ENCODE data around the gene MAD2L2.

The MAD2L2 gene

DNA sequence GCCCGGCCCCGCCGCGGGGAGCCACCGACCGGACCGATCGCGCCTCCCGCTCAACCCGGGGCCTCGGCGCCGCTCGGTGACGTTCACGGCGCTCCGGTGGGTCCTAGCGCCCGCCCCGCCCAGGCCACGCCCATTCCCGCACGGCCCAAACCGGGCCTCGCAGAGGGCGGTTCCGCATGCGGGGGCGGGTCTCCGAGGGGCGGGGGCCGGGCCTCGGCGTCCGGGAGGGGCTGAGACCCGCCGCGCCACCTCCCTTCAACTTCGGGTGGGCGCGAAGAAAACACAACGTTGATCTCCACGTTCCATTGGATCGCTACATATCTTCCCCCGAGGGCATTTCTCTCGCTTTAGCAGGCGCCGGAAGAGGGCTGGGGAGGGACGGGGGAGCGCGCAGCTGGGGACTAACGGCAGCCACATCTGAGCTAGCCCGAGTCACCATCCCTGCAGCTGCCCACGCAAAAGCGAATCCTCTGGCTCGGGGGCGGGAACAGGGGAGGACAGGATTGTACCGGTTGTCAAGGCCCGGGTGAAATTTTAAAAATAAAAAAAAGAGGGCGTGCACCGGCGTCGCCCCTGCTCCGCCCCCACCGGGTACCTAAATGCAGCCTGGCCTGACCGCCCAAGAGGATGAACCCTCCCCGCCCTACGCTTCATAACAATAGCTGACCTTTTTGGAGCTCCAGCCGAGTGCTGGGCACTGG, at the start of gene MAD2L2:
TSS of gene MAD2L2 (minus strand) at position 78 of the 701 bp plus-strand sequence. CDS start 547 bp downstream, outside the sequence.
- peak; percentile 80 for DNase-seq (ENCODE audit: low spot score)

DNA sequence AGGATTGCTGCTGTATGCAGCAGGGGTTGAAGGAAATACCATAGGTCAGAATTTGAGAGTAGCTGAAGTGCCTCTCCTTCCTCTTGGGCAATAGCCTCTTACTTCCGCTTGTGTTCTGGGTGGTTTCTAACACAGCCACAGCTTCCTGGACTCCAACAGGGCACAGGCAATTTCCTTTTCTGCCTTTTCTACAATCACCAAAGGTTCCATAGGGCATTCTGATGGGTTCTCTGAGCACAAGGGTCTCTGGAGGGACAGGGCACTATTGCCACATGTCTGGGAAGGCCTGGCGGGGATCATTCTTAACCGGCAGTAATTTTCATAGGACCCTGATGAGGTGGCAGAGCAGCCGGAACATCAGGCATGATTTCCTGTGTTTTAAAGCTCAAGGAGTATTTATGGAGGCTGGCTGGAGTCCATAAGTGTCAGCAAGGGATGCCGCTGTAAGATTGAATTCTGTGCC, 49.5 kb upstream of the MAD2L2 start:
- DNase-seq (ENCODE audit: low spot score): no peak

DNA sequence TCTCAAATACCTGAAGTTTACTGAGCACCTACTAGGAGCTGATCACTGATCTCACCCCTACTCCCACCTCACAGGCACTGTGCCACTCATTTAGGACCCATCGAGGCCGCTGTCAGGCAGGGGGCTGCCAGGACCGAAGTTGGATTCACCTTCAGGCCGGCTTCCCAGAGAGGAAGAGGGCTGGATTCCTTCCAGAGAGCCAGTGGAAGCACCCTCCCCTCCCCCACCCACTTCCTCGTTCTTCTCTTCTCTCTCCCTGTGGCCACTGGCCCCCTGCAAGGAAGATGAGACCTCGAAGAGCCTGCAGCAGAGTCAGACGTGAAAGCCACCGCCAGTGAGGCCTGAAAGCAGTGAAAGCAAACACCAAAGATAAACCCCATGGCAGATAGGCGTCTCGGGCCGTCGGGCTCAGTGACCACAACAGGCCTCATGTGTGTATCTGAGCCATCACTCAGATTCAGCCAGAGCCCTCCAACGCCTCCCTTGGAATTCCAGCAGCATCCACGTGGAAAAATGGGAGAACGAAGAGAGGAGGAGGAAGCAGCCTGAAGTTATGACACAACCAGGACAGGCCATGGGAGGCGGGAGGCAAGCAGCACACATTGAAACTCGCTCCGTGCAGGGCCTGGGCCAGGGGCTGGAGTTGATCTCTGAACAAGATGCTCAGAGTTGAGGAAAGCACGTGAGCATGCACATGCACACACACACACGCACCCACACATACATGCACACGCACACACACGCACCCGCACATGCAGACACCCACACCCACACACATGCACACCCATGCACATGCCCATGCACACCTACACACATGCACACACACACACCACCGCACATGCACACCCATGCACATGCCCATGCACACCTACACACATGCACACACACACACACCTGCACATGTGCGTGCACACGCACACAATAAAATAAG, 48.8 kb upstream of the MAD2L2 start:
- DNase-seq (ENCODE audit: low spot score): no peak

DNA sequence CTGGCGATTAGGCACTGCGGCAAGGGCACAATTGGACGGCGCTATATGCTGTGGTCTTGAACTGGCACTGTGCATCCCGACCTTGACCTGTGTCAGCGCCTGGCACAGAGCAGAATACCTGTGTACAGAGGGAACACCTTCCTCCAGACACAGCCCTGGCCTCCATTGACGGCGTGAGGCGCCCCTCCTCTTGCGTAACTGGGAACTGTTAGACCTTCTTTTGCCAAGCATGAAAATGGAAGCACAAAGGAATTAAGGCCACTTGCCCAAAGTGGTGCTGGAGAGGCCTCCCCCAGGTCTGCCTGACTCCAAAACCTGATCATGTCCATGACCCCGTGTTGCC, 48.2 kb upstream of the MAD2L2 start:
- no peak for DNase-seq (ENCODE audit: low spot score)

DNA sequence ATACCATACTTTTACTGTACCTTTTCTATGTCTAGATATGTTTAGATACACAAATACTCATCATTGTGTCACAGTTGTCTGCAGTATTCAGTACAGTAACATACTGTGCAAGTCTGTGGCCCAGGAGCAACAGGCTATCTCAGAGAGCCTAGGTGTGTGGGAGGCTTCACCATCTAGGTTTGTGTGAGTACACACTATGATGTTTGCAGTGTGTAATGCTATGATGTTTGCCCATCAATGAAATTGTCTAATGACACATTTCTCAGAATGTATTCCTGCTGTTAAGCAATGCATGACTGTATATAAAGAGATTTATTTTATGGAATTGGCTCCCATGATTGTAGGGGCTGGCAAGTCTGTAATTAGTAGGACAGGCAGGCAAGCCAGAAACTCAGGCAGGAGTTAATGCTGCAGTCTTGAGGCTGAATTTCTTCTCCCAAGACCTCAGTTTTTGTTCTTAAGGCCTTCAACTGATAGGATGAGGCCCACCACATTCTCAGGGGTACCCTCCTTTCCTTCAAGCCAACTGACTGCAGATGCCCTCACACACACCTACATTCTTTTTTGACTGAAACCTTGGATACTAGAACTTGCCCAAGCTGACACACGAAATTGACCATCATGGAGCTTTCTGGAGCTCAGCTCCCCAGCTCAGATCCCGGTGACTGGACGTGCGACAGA, 47.3 kb upstream of the MAD2L2 start:
- no peak for DNase-seq (ENCODE audit: low spot score)

DNA sequence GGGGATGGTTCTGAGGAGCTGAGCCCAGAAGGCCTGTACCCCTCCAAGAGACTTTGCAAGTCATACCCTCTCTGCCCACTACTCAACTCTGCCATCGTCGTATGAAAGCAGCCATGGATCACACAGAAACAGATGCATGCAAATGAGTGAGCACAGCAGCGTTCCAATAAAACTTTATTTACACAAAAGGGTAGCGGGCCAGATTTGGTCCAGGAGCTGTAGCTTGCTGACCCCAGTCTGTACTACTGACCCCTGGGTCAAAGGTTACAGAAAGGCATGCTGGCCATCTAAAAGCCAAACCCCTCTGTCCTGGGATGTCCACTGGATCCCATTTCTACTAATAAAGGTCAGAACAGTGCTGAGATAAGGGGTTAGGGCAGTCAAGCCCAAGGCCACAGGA, 46.2 kb upstream of the MAD2L2 start:
- no peak for DNase-seq (ENCODE audit: low spot score)

DNA sequence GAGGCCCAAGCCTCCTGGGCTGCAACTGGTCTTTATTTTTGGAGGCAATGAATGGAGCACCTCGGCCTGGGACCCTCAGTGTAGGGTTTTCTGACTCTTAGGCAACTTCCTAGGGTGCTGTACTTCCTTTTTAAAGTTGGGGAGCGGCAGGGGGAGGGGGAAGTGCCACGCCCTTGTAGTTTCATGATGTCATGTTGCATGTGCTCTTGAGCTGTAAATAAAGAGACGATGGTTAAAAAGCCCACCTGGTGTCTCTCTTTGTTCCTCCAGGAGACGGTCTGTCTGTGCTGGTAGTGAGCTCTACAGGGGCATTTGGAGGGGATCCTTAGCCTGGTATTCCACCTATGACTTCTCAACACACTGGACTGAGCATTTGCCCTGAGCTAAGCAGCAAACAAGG, 44.7 kb upstream of the MAD2L2 start:
- no peak for DNase-seq (ENCODE audit: low spot score)

DNA sequence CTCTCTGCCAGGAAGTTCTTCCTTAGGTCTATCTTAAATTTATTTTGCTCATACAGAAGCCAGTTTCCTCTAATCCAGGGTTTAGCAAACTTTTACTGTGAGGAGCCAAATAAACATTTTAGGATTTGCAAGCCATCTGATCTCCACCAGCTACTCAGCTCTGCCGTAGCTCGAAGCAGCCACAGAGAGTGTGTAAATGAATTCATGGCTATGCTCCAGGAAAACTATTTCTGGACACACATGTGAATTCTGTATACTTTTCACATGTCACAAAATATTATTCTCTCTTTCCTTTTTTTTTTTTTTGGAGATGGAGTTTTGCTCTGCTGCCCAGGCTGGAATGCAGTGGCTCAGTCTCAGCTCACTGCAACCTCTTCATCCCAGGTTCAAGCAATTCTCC, 41.6 kb upstream of the MAD2L2 start:
- DNase-seq (ENCODE audit: low spot score): no peak

DNA sequence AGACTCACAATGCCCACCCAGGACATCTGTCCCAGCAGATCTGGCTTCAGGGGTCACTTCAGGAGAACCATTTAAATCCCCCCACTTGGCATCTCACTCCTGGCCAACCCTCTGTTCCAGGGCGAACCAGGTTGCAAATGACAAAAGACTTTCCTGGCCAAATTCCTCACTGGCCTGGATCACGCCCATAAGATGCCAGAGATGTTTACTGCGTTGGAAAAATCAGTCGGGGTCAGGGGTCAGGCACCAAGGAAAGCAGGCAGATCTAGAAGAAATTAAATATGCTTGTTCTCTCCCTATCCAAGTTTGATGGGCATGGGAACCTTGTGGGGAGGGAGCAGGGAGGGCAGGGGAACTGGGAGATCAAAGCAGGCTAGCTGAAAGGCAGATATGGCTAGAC, 40.4 kb upstream of the MAD2L2 start:
- DNase-seq (ENCODE audit: low spot score): no peak

DNA sequence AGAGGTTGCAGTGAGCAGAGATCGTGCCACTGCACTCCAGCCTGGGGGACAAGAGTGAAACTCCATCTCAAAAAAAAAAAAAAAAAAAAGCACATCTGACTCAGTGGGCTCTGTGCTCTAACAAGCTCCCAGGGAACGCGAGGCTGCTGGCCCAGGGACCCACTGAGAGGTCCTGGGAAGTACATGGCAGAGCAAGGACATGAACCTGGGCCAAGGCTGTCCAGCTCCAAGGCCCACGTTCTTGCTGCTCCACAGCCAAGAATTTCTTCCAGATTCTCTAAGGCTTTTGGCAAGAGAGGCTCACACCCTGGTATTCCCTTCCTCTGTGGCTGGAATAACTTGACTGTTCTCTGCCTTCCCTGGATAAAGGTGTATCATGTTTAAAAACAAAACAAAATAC, 39.6 kb upstream of the MAD2L2 start:
- DNase-seq (ENCODE audit: low spot score): no peak

DNA sequence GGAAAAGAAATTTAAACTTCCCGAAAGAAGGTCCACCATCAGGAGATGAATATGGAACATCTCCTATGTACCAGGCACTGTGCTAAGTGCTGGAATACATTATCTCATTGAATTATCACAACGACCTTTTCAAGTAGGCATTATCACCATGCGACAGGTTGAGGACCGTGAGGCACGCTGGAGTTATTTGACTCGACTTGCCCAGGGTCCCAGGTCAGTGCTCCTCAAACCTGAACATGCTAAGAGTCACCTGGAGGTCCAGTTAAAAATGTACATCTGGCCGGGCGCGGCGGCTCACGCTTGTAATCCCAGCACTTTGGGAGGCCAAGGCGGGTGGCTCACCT, 39.1 kb upstream of the MAD2L2 start:
- no peak for DNase-seq (ENCODE audit: low spot score)

DNA sequence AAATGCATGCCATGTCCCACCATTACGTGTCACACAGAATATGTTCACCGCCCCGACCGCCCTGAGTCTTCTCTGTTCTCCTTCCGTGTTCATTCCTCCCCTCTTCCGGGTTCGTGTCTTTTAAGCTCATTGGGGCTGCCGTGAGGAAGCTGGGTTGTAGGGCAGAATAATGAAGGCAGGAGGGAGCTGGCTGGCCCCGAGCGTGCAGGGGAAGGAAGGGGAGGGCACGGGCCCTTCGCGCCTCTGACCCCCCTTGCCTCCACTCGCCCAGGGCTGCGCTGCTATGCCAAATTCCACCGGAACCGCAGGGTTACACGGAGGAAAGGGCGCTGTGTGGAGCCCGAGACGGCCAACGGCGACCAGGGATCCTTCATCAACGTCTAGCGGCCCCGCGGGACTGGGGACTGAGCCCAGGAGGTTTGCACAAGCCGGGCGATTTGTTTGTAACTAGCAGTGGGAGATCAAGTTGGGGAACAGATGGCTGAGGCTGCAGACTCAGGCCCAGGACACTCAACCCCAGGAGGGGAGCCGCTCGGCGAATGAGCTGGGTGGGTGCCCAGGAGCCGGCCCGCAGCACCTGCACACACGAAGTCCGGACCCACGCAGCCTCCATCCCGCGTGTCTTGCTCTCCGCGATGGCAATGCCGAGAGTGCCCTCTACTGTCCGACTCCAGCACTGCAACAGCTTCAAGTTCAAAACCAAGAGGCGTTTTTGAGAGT, 38.5 kb upstream of the MAD2L2 start:
- peak; percentile 89 for DNase-seq (ENCODE audit: low spot score)

DNA sequence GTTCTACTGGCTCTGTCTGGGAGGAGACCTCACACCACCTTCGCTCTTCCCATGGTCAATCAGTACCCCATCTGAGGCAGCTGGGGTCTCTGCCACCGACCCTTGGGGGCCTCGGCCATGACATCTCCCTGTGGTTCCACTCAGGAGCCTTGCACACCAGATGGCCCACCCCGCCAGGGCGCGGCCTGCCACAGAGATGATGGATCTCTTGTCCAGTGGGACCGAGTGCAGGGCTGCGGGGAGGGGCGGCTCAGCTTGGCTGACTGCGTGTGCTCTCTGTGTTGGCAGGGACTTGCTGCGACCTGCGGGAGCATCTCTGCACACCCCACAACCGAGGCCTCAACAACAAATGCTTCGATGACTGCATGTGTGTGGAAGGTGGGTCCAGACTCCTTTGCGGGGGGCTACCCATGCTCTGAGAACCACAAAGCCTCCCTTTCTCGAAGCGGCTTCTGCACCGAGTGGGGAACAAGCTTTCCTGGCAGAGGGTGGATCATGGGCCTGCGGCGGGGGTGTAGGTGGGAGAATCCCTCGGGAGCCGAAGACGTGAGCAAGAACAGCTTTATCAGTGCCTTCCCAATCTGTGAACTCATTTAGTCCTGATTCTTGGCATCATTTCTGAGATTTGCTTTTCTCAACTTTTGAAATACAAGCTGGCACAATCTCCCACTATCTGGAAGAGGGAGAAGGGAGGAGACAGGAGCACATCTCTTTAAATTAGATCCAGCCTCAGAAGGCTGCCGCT, 34.1 kb upstream of the MAD2L2 start:
- no peak for DNase-seq (ENCODE audit: low spot score)

DNA sequence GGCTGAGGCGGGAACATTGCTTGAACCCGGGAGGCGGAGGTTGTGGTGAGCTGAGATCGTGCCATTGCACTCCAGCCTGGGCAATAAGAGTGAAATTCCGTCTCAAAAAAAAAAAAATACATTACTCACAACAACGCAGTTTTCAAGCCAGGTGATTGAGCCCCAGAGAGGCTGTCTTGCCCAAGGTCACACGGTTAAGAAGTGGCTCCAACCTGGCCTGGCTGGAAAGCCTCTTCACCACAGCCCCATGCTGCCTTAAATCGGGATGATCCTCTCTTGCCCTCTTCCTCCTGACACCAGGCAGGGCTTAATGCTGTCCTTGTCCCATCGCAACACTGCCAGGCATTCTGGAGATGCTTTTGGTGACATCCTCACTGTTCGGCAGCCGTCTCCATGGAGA, 32.1 kb upstream of the MAD2L2 start:
- DNase-seq (ENCODE audit: low spot score): no peak

DNA sequence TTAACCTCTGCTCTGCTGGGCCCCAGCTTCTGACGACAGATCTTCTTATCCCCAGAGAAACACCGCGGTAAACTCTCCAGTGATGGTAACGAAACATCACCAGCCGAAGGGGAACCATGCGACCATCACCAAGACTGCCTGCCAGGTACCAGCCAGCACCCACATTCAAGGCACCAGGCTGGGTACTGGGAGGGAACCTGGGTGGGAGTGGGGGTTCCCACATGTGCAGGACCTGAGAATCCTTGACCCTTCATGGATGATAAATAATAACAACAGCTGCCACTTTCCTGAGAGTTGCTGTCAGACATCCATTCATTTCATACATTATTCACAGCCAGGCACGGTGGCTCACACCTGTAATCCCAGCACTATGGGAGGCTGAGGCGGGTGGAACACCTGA, 31.3 kb upstream of the MAD2L2 start:
- DNase-seq (ENCODE audit: low spot score): no peak

DNA sequence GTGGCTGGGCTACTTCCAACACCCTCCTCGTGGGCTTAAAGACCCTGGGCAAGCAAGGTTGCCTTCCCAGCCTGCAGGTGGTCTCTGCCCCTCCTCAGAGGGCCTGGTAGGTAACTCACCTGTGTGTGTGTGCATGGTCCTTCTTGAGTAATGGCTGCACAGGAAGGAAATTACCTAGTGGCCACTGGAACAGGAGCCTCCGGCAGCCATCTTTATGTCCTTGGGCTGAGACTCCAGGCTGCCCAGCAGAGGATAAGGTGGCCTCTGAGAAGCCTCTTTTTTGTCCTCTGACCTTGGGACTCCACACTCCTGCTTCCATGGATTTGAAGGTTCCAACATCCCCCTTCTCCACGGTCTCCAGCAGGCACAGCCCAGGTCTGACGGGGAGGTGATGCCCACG, 30.5 kb upstream of the MAD2L2 start:
- DNase-seq (ENCODE audit: low spot score): no peak

DNA sequence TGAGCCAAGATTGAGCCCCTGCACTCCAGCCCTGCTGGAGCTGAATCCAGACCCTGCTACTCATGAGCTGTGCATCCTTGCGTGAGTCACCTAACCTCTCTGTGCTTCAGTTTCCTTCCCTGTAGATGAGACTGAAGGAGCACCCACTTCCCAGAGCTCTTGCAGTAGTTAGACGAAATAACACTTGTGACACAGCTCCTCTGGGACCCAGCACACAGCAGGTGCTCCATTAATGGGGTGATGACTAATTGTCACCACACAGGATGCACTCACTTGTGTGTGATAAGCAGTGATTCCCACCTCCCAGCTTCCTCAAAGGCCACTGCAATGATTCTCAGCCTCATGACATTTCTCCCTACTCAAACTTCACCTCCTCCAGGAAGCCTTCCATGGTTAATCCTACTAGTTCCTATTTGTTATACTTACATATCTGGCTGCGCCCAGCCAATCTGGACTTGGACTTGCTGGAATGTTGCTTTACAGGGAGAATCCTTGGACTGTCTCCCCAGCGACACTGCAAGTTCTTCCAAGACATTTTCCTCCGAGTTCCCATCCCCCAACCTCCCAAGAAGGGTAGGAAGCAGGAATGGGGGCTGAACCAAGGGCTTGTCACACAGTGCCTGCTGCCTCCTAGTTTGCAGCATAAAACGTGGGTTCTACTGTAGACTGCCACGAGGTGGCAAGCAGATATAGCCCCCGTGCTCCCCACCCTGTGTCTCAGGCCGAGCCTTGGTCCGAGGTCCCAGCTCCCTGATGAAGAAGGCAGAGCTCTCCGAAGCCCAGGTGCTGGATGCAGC, 27.8 kb upstream of the MAD2L2 start:
- DNase-seq (ENCODE audit: low spot score): no peak

DNA sequence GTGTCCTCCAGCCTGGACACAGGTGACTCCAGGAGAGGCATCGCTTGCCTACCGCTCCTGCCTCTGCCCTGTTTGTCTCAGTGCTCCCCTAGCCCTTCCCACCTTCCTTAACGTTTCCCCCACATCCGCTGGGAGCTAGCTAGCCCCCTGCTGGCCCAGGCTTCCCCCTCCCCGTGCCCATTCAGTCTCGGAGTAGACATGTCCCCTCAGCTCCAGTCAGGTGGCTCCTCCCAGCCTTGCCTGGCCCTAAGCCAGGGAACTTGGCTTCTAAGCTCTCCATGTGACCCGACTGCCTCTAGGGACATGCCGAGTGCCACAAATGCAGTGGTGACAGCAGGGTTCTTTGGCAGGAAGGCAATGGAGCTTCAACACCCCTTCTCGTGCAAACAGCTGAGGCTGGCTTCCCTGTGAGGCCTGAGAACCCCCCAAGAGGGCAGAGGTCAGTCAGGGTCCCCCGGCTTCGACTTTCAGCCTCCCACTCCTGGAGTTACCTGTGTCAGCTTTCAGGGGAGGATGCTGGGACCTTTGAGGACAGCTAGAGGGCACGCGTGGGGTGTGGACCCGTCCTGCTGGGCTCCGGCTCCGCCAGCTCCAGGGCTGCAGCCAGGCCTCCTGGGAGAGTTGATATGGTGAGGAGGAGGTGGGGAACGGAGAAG, 26.8 kb upstream of the MAD2L2 start:
- DNase-seq (ENCODE audit: low spot score): no peak

DNA sequence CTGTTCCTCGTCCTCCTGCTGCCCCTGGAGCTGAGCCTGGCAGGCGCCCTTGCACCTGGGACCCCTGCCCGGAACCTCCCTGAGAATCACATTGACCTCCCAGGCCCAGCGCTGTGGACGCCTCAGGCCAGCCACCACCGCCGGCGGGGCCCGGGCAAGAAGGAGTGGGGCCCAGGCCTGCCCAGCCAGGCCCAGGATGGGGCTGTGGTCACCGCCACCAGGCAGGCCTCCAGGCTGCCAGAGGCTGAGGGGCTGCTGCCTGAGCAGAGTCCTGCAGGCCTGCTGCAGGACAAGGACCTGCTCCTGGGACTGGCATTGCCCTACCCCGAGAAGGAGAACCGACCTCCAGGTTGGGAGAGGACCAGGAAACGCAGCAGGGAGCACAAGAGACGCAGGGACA, 25.3 kb upstream of the MAD2L2 start:
- DNase-seq (ENCODE audit: low spot score): no peak

DNA sequence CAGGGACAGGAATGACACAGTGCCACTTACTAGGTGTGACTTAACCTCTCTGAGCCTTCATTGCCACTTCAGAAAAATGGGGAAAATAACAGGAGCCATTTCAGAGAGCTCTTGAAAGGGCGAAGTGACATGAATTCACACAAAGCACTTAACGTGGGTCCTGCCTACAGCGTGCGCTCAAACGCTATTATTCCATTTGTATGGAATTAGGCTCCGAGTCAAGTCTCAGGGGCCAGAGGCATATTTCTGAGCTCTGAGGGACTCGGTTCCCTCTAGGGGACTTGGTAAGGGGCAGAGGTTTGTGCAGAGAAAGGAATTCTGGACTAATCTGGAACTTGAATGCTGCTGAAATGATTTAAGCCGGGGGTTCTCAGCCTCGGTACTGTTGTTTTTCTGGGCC, 24.6 kb upstream of the MAD2L2 start:
- DNase-seq (ENCODE audit: low spot score): no peak

Data from cerebellar cortex (tissue), 1 donor.